Endometrial microvascular endothelial cells (primary cell): ENCODE measurements around the gene PIK3C2G. TPM values are rescaled to one million over a fixed set of nuclear protein-coding genes. Genes with fewer than 3 reads are reported as not detected.

ENCODE experiments used
- in situ Hi-C: cut with HindIII; loops from 2 replicates; pipeline ENCODE4 v1.10.0; 2017; ENCODE audit warnings: low sequenced_read_pairs, low pct_unique_long_range_greater_than_20kb; ENCODE audit errors: inconsistent ontology term
- total RNA-seq: library from RNA; depleted of rRNA; stranded (reverse); fragments of >200 nt; gene quantifications from one replicate; pipeline ENCODE4 v1.2.3, GENCODE V29; 2015; ENCODE audit errors: inconsistent ontology term

PIK3C2G gene
- total RNA-seq, 1 donor from 2014 or later: not detected

- in situ Hi-C loops: no loop called here
Observed at GRCh38 chr12:18327036-18327435, 65.7 kb downstream of the PIK3C2G start.

GRCh38 chr12:18332173-18332572, 70.9 kb downstream of the PIK3C2G start:
- in situ Hi-C loops: no loop called here

- in situ Hi-C loops: no loop called here
Observed at GRCh38 chr12:18339633-18340032, 78.3 kb downstream of the PIK3C2G start.

GRCh38 chr12:18340186-18340585, 78.9 kb downstream of the PIK3C2G start:
- in situ Hi-C loops: no loop called here

- in situ Hi-C loops: no loop called here
Observed at GRCh38 chr12:18340786-18341185, 79.5 kb downstream of the PIK3C2G start.

GRCh38 chr12:18343708-18344107, 82.4 kb downstream of the PIK3C2G start:
- in situ Hi-C loops: no loop called here

- in situ Hi-C loops: no loop called here
Observed at GRCh38 chr12:18345021-18345735, 83.9 kb downstream of the PIK3C2G start.

- in situ Hi-C loops: no loop called here
Observed at GRCh38 chr12:18352312-18352711, 91.0 kb downstream of the PIK3C2G start.

GRCh38 chr12:18355429-18355828, 94.1 kb downstream of the PIK3C2G start:
- in situ Hi-C loops: no loop called here

- in situ Hi-C loops: no loop called here
Observed at GRCh38 chr12:18358077-18358476, 96.8 kb downstream of the PIK3C2G start.

- in situ Hi-C loops: no loop called here
Observed at GRCh38 chr12:18358930-18359329, 97.6 kb downstream of the PIK3C2G start.

GRCh38 chr12:18361433-18361832, 100.1 kb downstream of the PIK3C2G start:
- in situ Hi-C loops: no loop called here

GRCh38 chr12:18363321-18363720, 102.0 kb downstream of the PIK3C2G start:
- in situ Hi-C loops: no loop called here

- in situ Hi-C loops: no loop called here
Observed at GRCh38 chr12:18368594-18368993, 107.3 kb downstream of the PIK3C2G start.

GRCh38 chr12:18373181-18373580, 111.9 kb downstream of the PIK3C2G start:
- in situ Hi-C loops: no loop called here

GRCh38 chr12:18375131-18375530, 113.8 kb downstream of the PIK3C2G start:
- in situ Hi-C loops: no loop called here

- in situ Hi-C loops: no loop called here
Observed at GRCh38 chr12:18375583-18375982, 114.3 kb downstream of the PIK3C2G start.

GRCh38 chr12:18382236-18382885, 121.0 kb downstream of the PIK3C2G start:
- in situ Hi-C loops: no loop called here

GRCh38 chr12:18383203-18383602, 121.9 kb downstream of the PIK3C2G start:
- in situ Hi-C loops: no loop called here

- in situ Hi-C loops: no loop called here
Observed at GRCh38 chr12:18387706-18388105, 126.4 kb downstream of the PIK3C2G start.

GRCh38 chr12:18389820-18390219, 128.5 kb downstream of the PIK3C2G start:
- in situ Hi-C loops: no loop called here
